ENCODE results near the gene RPP25L.
A peak's percentile ranks its signal among the peaks of the same experiment; 100 is the strongest.

Gene RPP25L

DNA sequence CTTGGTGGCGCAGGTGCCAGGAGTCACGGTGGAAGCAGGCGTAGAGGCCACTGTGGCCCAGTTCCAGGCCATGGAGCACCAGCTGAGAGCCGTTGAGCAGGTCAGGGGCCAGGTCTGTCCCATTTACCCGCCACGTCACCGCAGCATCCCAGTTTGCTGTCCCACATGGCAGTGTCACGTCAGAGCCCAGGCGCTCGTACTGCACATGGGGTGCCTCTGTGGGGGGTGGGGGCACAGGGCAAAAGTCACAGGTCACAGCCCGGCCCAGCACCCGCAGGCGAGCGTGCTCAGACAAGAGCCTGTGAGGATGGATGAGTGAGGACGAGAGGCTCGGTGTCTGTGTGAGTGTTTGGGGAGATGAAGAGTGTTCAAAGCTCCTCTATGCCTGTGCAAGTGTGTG, 47.3 kb downstream of the RPP25L start:
- H3K4me3 ChIP-seq (ENCODE audit: control insufficient read depth, low read depth, low read length): no peak overlapping the region
- no peak for DNase-seq (ENCODE audit: low read depth)
- TF ChIP-seq, protein P1, sequence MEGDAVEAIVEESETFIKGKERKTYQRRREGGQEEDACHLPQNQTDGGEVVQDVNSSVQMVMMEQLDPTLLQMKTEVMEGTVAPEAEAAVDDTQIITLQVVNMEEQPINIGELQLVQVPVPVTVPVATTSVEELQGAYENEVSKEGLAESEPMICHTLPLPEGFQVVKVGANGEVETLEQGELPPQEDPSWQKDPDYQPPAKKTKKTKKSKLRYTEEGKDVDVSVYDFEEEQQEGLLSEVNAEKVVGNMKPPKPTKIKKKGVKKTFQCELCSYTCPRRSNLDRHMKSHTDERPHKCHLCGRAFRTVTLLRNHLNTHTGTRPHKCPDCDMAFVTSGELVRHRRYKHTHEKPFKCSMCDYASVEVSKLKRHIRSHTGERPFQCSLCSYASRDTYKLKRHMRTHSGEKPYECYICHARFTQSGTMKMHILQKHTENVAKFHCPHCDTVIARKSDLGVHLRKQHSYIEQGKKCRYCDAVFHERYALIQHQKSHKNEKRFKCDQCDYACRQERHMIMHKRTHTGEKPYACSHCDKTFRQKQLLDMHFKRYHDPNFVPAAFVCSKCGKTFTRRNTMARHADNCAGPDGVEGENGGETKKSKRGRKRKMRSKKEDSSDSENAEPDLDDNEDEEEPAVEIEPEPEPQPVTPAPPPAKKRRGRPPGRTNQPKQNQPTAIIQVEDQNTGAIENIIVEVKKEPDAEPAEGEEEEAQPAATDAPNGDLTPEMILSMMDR (conservative IDR thresholded peaks at IDR 0.05; ENCODE audit: control insufficient read depth, insufficient read depth, low read depth, low read length): no peak

DNA sequence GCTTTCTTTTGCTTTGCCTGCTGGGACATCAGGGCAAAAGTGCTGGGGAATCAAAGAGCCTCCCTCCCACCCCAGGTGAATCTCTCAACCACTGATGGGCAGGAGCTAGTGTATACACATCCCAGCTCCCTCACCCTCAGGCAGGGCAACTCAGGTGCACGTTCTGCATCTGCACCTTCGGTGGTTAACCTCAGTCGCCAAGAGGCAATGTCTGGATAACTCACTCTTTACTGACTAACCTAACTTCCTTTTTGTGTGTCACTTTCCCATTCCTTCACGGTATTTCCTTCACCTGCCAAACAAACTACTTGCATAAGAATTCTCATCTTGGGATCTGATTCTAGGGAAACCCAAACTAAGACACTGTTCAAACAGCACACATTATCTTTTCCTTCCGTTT, 48.6 kb downstream of the RPP25L start:
- no peak for DNase-seq (ENCODE audit: low read depth)
- TF ChIP-seq, protein P1 (conservative IDR thresholded peaks at IDR 0.05; ENCODE audit: control insufficient read depth, insufficient read depth, low read depth, low read length): no peak
- H3K4me3 ChIP-seq (ENCODE audit: control insufficient read depth, low read depth, low read length): no peak overlapping the region

DNA sequence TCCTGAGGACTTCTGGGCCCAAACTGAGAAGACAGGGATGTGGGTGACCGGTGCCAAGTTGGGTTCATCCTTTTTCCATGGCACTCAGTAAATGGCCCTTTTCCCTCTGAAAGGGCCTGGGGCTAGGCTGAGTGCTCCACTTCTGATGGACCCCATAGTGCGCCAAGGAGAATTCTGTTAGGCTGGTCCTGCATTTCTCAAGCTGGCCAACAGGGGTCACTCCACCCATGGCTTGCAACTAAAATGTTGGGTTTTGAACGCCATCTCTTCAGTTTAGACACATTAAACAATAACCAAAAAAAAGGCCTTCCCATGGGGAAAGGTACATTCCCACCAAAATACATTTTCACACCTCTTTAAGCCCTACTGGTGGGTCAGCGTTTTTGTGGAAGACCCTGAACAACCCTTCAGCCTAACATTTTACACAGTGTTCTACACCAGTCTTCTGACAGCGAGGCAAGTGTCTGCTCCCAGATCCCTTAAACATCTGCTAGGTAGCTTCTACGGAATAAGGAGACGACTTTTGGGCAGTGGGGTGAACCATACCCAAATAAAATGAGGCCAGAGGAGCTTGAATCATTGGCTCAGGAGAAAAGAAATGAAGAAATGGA, 49.7 kb downstream of the RPP25L start:
- TF ChIP-seq, protein P1 (conservative IDR thresholded peaks at IDR 0.05; ENCODE audit: control insufficient read depth, insufficient read depth, low read depth, low read length): peak; percentile 69
- peak; percentile 10 for DNase-seq (ENCODE audit: low read depth)
- no peak overlapping the region for H3K4me3 ChIP-seq (ENCODE audit: control insufficient read depth, low read depth, low read length)

DNA sequence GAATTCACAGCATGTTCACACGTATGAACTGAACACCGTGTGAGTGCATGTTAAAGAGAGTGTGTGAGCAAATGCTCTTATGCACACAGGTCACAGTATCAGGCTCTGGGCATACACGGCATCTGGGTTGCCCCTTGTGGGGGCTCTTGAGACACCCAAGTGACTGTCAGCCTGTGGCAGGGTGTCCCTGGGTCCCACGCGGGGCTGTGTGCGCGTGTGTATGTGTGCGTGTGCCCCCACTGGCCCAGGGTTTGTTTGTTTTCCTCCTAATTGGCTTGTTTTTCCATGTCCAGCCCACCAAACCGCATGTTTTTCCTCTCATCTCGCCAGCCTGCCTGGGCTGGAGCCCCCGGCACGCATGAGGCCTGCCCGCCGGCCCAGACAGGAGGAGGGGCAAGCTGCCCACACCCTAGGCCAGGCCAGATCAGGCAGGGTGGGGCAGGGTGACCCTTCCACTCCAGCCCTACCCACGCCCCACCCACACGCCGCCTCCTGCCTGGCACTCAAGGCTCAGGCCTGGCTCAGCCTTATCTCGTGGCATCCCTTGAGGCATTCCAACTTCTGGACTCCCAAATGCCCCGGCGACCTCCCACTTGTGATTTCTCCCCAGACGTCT, 51.2 kb downstream of the RPP25L start:
- no peak for DNase-seq (ENCODE audit: low read depth)
- no peak overlapping the region for H3K4me3 ChIP-seq (ENCODE audit: control insufficient read depth, low read depth, low read length)
- TF ChIP-seq, protein P1 (conservative IDR thresholded peaks at IDR 0.05; ENCODE audit: control insufficient read depth, insufficient read depth, low read depth, low read length): no peak

Measured in fibroblast of mammary gland (primary cell).